Activated naive CD8-positive, alpha-beta T cell treated with anti-CD3 and anti-CD28 coated beads, Interleukin-2, amount 50 U/mL, for 16 hours (primary cell): ENCODE measurements around the gene MAB21L4.

Experiments used
- DNase-seq: peaks from one replicate; pipeline ENCODE4 v3.0.0-alpha.2; 2020; ENCODE audit warnings: low read depth, low spot score

Gene MAB21L4

DNA sequence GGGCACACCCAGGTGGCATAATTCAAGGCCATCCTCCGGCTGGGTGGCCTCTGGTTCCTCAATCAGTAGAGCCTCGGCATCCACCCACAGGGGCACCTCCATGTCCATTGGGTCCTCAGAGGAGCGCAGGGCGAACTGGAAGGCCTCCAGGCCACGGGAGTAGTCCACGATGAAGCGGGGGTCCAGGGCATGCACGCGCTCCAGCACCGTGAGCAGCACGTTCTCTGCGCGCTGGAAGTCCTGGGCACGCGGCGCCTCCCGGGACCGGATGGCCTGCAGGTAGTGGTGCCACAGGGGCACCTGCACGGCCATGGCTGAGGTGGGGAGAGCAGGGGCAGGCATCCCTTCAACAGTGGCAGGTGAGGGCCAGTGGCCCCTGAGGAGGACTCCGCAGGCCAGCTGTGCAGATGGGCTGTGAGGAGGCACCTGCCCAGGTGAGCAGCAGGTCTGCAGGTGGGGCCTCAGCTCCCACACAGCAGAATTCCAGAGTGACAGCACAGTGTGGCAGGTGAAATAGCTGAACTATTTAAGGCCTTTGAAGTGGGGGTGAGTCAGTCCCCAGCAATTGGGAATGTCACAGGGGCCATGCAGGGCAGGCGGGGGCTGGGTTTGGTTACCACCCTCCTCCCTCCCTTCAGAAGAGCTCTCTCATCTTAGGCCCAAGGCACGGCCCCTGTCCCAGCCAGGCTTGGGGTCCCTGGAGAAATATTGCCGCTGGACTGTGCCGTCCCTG lies at the start of gene MAB21L4:
MAB21L4 (minus strand) TSS at position 501 of the 733 bp plus-strand sequence; CDS start at position 342, 159 bp downstream.
- no peak for DNase-seq

DNA sequence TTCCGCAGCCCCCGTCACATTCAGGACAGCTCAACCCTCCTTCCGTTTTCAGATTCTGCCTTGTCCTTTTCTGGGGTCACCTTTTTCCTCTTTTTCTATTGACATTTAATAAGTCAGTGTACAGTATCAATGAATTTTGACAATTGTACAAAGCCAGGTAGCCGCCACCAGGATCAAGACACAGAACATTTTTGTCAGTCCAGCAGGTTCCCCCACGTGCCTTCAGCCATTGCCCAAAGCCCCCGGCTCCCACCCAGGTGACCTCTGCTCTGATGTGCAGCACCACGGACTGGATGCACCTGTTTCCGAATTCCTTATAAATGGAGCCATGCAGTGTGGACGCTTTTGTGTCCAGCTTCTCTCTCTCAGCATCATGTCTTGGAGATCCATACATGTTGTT lies 40.1 kb upstream of the MAB21L4 start:
- DNase-seq: no peak

DNA sequence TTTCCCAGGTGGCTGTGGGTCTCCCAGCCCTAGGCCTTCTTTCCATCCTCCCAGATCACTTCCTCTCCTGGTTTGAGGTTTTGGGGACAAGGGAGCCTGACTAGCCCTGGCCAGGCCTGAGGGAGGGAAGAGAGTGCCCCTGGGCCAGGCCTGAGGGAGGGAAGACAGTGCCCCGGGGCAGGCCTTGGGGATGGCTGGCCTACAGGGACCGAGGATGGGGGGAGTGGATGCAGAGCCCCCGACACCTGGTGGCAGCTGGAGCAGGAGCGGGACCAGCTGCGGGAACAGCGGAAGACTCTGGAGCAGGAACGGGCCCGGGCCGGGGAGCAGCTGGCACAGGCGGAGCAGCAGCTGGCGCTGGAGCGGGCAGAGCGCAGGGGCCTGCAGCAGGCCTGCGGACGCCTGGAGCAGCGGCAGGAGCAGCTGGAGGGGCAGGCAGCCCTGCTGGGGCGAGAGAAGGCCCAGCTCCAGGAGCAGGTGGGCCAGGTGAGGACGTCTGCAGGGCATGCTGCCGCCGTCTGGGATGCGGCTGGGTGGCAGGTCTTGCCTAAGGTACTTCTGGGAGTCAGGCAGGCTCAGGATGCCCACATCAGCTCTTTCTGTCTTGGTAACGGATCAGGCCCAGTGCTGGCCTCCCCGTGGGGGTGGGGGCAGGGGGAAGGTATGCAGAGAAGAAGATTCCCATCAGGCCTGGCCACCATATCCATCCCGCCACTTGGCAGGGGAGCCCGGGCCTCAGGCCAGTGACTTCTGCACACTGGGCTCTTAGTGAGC lies 39.3 kb upstream of the MAB21L4 start:
- DNase-seq: no peak

DNA sequence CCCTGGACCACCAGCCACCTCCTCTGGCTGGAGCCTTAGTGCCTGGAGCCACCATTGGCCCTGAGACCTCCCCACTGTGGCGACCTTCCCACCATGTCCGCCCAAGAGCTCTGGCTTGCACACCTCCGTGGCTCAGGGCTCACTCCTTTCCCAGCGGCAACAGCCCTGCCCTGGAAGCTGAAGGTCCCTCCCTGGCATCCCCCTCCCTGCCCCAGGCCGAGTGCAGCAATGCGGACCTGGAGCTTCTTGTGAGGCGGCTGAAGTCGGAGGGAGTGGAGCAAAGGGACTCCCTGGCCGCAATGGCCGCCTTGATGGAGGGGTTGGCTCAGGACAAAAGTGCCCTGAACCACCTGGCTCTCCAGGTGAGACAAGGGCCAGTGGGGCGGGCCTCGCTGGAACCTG lies 38.7 kb upstream of the MAB21L4 start:
- no peak for DNase-seq

DNA sequence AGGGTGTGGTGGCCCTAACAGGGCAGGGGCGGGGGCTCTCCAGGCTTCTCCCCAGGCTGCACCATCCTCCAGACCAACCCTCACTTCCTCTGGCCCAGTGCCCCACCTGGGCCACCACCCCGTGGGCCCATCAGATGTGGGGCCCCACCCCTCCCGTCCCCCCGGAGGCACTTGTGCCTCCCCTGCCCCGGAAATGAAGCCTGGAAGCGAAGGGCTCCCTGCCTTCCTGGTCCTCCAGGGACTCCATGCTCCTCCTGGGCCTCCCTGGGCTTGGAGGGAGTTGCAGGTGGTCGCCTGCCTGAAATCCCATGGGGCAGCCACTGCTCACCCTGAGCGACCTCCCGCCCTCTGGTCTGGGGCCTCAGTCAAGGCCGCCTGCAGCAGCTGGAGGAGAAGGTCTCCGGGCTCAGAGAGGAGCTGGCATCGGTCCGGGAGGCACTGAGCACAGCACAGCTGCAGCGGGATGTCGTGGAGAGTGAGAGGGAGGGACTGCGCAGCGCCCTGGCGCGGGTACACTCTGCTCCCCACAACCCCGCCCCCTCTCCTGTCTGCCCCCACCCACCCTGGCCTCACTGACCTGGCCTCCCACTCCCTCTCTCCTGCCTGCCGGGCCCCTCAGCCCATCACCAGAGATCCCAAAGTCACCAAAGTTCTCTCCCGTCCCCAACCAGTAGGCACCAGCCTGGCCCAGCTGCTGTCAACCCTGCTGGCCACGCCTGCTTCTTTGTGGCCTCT lies 38.2 kb upstream of the MAB21L4 start:
- no peak for DNase-seq

DNA sequence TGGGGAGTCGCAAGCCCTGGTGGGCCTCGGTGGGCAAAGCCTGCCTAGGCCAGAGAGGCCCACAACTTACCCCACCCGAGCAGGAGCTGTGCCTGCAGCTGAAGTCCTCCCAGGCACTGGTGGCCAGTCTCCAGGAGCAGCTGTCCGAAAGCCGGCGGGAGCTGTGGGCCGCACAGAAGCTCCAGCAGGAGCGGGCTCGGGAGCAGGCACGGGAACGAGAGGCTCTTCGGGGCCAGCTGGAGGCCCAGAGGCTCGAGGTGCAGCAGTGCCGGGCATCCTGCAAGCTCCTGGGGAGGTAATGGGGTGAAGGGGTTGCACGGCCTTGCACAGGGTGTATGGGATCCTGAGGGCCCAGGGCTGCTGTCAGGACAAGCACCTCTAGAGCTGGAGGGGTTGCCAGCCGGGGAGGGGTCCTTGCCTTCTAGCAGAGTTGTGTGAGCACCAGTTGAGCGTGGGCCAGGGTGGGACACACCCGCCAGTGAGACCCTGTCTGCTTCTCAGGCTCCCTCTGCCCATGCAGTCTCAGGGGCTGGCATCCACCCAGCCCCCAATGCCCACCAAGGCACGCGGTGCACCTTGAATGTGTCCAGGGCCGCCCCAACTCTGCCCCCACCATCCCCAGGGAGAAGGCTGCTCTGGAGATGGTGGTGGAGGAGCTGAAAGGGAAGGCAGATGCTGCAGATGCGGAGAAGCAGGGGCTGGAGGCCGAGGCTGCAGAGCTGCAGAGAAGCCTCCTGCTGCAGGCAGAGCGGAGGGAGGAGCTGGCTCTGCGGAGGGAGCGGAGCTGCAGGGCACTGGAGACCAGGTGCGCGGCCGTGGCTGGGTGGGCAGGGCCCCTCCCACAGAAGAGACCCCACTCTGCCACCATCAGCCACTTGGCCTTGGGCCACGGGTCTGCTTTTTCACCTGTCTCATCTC lies 37.4 kb upstream of the MAB21L4 start:
- no peak for DNase-seq

DNA sequence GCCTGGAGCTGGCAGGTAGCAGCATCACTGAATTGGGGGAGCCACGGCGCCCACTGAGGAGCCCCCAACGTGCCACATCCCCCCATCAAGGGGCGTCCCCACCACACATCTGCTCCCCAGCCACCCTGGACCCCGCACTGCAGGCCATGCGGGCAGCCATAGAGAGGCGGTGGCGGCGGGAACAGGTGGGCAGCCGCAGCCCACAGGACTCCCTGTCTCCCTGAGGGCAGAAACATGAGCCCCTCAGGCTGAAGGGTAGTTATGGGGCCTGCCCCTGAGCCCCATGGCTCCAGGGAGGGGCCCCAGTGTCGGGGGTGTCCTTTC lies 36.7 kb upstream of the MAB21L4 start:
- no peak for DNase-seq

DNA sequence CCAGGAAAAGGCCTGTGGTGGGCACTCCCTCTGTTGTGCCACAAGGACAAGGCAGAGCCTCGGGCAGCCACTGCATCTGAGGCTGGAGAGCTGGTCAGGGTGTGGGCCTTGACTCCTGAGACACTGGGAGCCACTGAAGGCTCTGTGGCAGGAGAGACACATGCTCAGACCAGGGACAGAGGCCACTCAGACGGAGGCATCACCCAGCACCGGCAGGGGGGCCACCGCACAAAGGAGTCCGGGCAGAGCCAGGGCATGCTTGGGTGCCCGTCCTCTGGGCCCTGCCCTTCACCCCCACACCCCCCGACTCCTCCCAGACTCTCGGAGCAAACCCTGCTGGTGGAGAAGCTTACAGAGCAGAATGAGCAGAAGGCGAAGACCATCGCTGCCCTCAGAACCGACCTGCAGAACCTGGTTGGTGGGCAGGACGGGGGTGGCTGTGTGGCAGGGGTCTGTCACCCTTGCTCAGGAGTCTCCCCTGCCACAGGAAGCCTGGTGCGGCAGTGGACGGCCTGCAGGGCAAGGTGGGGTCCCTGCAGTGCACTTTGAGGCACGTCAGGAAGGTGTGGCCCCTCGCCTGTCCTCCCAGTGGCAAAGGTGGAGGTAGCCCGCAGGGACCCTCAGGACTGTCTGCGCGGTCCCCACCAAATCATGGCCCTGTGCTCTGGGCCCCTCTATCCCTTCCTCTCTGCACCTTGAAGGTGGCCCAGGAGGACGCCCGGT lies 36.2 kb upstream of the MAB21L4 start:
- DNase-seq: no peak

DNA sequence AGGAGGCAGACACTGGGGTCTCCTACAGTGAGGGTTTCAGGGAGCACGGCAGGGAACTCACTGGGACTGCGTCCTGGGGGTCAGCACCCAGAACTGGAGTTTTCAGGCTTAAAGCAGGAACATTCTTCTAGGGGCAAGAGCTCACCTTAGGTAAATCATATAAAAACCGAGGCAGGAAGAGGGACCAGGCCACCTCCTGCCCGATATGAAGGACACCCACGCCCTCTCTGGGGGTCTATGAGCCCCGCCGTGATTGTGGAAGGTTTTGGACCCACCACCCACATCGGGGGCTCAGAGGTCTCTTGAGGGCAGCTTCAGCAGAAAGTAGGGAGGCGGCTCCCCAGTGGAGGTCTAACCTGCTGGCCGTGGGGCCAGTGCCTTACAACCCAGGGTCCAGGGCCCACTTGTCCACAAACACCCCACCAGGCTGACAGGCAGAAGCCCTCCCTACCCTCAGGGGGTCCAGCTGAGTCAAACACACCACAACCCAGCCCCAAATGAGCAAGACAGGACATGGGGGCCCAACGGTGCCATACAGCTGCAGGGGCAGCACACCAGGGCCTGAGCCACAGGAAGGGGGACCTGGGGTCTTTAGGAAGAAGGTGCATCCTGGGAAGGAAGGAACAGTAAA lies 35.5 kb upstream of the MAB21L4 start:
- DNase-seq: no peak

DNA sequence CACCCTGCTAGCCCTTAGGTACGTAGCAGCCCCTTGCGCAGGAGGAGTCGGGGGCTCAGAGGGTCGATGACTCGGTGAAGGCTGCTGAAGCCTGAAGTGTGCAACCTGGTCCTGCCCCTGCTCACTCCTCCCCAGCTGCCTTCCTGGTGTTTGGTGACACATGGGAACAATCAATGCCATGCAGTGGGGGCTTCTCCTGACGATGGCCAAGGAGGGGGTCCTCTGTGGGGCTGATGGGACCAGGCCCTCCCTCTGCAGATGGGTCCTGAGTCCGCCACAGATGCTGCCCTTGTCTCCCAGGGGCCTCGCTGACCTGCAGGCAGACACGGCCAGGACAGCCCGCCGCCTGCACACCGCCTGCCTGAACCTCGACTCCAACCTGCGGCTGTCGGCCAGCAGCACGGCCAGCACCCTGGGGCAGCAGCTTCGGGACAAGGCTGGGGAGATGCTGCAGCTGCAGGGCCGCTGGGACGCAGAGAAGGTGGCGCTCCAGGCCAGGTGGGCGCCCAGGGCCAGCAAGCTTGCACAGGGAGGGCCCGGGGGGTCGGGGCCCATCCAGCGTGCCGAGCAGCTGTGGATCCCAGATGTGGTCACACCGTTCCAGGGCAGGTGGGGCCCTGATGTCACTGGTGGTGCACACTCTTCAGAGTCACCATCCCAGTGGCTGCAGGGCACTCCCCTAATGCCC lies 34.8 kb upstream of the MAB21L4 start:
- no peak for DNase-seq

DNA sequence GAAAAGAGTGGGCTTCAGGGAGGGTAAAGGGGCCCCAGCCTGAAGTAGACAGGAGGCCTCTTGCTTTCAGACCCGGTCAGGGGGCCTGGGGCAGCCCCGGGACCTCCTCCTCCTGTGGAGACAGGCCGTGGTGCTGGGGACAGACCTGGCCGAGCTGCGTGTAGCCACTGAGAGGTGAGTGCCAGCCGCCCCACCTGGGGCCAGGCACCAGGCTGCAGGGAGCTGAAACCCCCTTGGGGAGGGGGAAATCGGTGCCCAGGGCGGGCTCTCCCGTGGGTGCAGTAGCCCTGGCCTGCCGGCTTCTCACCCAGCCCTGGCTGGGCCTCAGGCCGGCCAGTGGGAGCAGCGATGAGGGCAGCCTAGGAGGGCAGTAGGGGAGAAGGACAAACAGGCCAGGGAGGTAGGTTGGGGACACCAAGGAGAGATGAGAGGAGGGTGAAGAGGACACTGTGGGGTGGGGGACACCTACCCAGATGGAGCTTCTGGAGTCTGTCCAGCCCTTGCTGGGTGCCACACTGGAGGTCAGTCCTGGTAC lies 34.2 kb upstream of the MAB21L4 start:
- no peak for DNase-seq

DNA sequence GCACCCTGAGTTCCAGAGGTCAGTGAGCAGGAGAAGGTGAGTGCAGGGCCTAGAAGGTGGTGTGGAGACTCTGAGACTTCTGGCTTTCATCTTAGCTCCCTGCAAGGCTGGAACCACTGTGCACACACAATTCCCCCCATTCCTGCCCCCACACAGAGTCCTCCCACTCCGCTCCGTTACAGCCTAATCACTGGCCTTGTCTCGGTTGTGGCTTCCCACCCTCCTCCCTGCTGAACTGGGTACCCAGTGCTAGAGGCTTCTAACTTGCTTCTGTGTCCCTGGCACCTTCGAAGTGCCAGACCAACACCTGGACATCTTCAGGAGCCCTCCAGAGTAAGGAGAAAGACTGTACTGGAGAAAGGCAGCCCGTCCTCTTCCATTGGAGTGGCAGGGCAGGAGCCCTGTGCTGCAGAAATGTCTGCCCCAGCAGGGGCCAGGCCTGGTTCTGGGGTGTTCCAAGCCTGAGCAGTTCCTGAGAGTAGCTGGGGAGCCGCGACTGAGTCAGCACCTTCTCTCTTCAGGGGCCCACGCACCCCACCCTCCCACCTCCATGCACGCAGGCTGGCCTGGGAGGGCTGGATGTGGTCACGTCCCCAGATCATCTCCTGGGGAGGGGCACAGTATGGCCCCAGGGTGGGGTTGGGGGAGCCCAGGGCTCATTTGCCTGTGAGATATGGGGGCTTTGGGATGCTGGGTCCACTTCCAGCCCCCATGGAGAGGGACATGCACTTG lies 33.6 kb upstream of the MAB21L4 start:
- no peak for DNase-seq

DNA sequence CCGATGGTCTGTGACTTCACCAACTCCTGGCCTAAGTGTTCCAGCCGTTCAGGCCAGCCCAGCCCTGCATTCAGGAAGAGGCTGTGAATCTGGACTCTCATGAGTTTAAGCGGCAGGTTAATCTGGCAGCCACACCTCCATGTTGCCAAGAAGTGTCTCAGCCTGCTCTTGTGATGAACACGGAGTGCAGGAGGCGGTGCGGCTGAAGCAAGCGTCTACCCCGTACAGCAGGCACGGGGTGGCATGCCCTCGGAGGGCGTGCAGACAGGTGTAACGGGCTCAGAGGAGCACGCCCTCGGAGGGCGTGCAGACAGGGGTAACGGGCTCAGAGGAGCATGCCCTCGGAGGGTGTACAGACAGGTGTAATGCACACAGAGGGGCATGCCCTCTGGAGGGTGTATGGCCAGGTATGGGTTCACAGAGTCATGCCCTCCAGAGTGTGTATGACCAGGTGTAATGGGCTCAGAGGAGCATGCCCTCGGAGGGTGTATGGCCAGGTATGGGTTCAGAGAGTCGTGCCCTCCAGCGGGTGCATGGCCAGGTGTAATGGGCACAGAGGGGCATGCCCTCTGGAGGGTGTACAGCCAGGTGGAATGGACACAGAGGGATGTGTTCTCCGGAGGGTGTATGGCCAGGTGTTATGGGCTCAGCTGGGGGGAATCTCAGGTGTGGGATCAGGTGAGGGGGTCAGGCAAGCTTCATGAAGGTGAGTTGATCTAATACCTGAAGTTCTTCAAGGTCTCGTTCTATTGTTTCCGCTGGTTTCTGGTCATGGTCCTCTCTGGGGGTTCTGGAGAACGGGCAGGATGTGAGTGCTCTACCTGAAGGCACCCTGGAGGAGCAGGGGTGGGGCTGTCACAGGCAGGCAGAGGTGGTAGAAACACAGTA lies 32.8 kb upstream of the MAB21L4 start:
- DNase-seq: no peak

DNA sequence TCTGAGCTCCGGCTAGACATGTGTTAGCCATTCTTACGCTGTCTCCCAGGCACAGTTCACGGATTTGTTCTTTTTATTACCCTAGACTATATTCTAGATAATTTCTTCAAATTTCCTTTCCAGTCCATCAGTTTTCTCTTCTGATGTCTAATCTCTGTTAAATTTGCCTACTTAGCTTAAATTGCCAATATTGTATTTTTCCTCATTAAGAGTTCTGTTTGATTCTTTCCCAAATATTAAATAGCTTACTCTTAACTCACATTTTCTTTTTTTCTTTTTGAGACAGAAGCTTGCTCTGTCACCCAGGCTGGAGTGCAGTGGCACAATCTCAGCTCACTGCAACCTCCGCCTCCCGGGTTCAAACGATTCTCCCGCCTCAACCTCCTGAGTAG lies 31.4 kb upstream of the MAB21L4 start:
- no peak for DNase-seq

DNA sequence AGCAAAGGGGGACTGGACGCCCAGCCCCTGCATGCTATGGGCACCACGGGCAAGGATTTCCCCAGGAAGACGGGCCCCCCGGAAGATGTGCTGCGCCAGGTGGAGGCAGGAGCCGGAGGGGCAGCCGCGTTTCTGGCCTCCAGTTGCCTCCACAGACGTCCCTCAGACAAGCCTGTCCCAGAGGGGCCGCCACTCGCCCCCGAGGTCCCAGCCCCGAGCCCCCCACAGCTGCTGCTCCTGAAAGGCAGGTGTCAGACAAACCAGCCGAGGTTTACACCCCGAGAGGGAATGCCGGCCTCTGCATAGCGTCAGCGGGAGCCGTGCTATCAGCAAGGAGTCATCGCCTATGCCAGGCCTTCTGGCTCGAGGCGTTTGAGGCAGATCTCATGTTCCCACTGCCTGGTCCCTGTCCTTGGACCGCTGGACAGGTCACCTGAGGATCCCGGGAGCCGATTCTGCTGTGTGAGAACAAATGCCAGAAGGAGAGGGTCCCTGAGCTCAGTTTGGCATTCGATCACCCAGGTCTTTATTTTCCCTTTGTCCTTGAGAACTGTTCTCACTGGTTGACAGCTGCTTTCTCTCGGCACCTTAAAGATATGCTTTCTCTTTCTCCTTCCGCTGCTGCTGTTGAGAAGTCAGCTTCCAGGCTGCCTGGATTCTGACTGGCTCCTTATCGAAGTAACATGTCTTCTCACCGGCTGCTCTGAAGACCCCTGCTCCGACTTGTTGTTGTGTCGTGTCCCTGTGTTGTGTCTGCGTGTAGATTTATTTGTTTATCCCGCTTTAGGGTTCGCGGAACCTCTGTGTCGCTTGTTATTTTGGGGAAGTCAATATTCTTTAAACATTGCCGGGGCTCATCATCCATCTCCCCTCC lies 30.8 kb upstream of the MAB21L4 start:
- no peak for DNase-seq

DNA sequence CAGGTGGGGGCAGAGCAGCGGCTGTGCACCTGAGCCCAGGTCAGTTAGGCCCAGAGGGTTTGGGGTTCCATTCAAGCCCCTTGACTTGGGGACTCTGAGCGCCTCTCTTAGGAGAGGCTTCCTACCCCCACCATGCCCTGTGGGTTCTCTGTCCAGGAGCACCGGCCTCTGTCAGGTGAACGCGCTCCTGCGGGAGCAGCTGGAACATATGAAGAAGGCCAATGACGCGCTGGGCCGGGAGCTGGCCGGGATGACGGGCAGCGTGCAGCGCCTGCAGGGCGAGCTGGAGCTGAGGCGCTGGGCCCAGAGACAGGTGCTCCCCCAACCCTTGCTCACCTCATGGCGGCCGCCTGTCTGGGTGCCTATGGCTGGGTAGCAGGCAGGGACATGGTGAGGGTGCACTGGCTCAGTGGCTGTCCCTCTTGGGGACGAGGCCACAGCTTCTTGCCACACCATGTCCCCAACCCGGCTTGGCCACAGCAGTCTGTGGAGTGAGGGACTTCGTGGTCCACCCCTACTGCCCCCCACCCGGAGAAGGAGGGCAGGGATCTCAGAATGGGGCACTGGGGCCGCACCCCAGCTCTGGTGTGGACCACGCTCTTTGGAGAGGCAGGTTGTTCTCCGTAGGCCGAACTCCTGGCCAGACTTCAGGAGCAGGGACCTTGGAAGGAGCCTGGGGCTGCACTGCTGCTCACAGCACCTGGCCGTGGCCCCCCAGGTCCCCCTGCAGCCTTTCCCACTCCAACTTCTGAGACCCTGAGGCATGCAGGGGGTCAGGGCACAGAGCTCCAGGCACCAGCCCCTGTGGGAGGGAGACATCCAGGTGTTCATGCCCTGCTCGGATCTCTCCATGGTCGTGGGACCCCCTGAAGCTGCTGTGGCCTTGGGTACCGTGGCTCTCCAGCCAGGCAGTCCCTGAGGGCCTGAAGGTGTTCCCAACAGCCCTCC lies 29.9 kb upstream of the MAB21L4 start:
- no peak for DNase-seq
